Neural cell (in vitro differentiated cells): ENCODE measurements around the gene NOL4L.

Experiments
- MXI1 ChIP-seq: fragments of 450-650 bp; conservative IDR thresholded peaks from 2 replicates; pipeline ENCODE4 v1.6.1; 2014; ENCODE audit warnings: antibody characterized with exemption, mild to moderate bottlenecking; ENCODE audit not compliant: poor library complexity, severe bottlenecking
- POLR2AphosphoS5 ChIP-seq: IDR thresholded peaks from 2 replicates; pipeline ENCODE4 v1.6.1; 2012
- TF ChIP-seq, protein P1 (sequence below): fragments of 450-650 bp; IDR thresholded peaks from 2 replicates; pipeline ENCODE4 v1.5.1; 2014; ENCODE audit warnings: antibody characterized with exemption, mild to moderate bottlenecking, moderate library complexity; ENCODE audit not compliant: poor library complexity, severe bottlenecking
- TF ChIP-seq, protein P2 (sequence below): IDR thresholded peaks from 2 replicates; pipeline ENCODE4 v1.6.1; 2012; ENCODE audit warnings: borderline replicate concordance

DNA sequence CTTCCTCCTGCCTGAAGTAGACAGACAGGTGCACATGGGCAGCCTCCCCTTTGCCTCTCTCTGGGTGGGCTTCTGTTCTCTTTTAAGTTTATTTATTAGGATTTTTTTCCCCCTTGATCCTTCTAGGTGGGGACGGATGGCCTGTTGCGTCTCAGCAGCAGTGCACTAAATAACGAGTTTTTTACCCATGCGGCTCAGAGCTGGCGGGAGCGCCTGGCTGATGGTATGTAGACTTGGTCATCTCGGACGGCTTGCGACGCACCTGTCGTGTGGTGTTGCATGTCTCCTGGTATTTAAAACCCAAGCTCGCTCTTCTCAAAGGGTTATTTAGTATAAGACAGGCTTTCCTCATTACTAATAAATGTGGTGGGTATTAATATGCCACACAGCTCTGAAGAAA lies 153.7 kb downstream of the NOL4L start:
- TF ChIP-seq, protein P1, sequence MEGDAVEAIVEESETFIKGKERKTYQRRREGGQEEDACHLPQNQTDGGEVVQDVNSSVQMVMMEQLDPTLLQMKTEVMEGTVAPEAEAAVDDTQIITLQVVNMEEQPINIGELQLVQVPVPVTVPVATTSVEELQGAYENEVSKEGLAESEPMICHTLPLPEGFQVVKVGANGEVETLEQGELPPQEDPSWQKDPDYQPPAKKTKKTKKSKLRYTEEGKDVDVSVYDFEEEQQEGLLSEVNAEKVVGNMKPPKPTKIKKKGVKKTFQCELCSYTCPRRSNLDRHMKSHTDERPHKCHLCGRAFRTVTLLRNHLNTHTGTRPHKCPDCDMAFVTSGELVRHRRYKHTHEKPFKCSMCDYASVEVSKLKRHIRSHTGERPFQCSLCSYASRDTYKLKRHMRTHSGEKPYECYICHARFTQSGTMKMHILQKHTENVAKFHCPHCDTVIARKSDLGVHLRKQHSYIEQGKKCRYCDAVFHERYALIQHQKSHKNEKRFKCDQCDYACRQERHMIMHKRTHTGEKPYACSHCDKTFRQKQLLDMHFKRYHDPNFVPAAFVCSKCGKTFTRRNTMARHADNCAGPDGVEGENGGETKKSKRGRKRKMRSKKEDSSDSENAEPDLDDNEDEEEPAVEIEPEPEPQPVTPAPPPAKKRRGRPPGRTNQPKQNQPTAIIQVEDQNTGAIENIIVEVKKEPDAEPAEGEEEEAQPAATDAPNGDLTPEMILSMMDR, result no peak
- TF ChIP-seq, protein P2, sequence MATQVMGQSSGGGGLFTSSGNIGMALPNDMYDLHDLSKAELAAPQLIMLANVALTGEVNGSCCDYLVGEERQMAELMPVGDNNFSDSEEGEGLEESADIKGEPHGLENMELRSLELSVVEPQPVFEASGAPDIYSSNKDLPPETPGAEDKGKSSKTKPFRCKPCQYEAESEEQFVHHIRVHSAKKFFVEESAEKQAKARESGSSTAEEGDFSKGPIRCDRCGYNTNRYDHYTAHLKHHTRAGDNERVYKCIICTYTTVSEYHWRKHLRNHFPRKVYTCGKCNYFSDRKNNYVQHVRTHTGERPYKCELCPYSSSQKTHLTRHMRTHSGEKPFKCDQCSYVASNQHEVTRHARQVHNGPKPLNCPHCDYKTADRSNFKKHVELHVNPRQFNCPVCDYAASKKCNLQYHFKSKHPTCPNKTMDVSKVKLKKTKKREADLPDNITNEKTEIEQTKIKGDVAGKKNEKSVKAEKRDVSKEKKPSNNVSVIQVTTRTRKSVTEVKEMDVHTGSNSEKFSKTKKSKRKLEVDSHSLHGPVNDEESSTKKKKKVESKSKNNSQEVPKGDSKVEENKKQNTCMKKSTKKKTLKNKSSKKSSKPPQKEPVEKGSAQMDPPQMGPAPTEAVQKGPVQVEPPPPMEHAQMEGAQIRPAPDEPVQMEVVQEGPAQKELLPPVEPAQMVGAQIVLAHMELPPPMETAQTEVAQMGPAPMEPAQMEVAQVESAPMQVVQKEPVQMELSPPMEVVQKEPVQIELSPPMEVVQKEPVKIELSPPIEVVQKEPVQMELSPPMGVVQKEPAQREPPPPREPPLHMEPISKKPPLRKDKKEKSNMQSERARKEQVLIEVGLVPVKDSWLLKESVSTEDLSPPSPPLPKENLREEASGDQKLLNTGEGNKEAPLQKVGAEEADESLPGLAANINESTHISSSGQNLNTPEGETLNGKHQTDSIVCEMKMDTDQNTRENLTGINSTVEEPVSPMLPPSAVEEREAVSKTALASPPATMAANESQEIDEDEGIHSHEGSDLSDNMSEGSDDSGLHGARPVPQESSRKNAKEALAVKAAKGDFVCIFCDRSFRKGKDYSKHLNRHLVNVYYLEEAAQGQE, result no peak
- TF ChIP-seq POLR2AphosphoS5 (no peak), MXI1 (no peak)
